Measurements from ENCODE around the gene VEGFA. TPM values are rescaled to one million over a fixed set of nuclear protein-coding genes. Genes with fewer than 3 reads are reported as not detected.

VEGFA gene
- polyA plus RNA-seq, 3 donors = 19.0 to 454 (median 32.0) TPM

DNA sequence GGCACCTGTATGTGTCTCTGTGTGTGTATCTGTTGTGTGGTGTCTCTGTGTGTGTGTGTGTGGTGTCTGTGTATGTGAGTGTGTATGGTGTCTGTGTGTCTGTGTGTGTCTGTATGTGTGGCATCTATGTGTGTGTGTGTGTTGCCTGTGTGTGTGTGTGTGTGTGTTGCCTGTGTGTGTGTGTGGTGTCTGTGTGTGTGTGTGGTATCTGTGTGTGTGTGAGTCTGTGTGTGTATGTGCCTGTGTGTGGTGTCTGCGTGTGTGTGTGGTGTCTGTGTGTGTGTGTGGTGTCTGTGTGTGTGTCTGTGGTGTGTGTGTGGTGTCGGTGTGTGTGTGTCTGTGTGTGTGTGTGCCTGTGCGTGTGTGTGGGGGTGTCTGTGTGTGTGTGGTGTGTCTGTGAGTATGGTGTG lies 31.7 kb upstream of the VEGFA start:
- TF ChIP-seq, protein P1, sequence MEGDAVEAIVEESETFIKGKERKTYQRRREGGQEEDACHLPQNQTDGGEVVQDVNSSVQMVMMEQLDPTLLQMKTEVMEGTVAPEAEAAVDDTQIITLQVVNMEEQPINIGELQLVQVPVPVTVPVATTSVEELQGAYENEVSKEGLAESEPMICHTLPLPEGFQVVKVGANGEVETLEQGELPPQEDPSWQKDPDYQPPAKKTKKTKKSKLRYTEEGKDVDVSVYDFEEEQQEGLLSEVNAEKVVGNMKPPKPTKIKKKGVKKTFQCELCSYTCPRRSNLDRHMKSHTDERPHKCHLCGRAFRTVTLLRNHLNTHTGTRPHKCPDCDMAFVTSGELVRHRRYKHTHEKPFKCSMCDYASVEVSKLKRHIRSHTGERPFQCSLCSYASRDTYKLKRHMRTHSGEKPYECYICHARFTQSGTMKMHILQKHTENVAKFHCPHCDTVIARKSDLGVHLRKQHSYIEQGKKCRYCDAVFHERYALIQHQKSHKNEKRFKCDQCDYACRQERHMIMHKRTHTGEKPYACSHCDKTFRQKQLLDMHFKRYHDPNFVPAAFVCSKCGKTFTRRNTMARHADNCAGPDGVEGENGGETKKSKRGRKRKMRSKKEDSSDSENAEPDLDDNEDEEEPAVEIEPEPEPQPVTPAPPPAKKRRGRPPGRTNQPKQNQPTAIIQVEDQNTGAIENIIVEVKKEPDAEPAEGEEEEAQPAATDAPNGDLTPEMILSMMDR (IDR thresholded peaks at IDR 0.05) = no peak
- no peak overlapping the region for H3K27ac ChIP-seq (ENCODE audit: low read depth in 1 of 2, low read length in 2 of 2)
- H3K27me3 Mint-ChIP-seq (ENCODE audit: low read depth in 3 of 3) = peaks cover 5 to 24% (median 12%) of the 10 kb centered on the region in 3 donors
- no peaks in the 10 kb centered on the region for H3K36me3 ChIP-seq (replicated peaks in 1 of 2; ENCODE audit: control insufficient read depth in 1 of 2, insufficient read depth in 2 of 2, low read length in 2 of 2)
- H3K4me1 Mint-ChIP-seq = peaks cover 22% of the 10 kb centered on the region
- no peak for DNase-seq
- H2AFZ ChIP-seq (ENCODE audit: insufficient read depth, low read depth, low read length, poor library complexity, severe bottlenecking) = no peak overlapping the region
- intact Hi-C loops (cut with micrococcal nuclease) = no loop called here
- H3K9me3 ChIP-seq (replicated peaks in 1 of 2; ENCODE audit: control insufficient read depth in 1 of 2, insufficient read depth in 1 of 2, low read length in 2 of 2) = no peaks in the 10 kb centered on the region
- H3K4me3 ChIP-seq (replicated peaks in 1 of 3; ENCODE audit: low read depth in 2 of 3, low read length in 3 of 3) = no peak overlapping the region
- no peaks in the 10 kb centered on the region for H4K20me1 ChIP-seq (ENCODE audit: insufficient read depth, low read length)
- H3K27ac Mint-ChIP-seq = peak overlapping the region in 1 of 7 donors; percentile 80
- H3K9ac ChIP-seq (ENCODE audit: insufficient read depth, low read length, poor library complexity, severe bottlenecking) = no peak overlapping the region
- peaks cover 0 to 2% (median 0%) of the 10 kb centered on the region in 7 donors for H3K9me3 Mint-ChIP-seq
- peaks cover 10 to 14% of the 10 kb centered on the region in 2 donors for H3K4me1 ChIP-seq (ENCODE audit: control insufficient read depth in 1 of 2, insufficient read depth in 2 of 2, low read length in 2 of 2)
- WGBS (ENCODE audit: insufficient coverage) = 63% methylated on average over 3 of the region's 3 CpGs
- peak overlapping the region in 1 of 2 donors; percentile 1 for H3K4me3 Mint-ChIP-seq
- H3K36me3 Mint-ChIP-seq = peaks cover 0 to 1% of the 10 kb centered on the region in 2 donors
- H3K27me3 ChIP-seq (ENCODE audit: control insufficient read depth in 2 of 2, insufficient read depth in 2 of 2, low read length in 2 of 2) = no peaks in the 10 kb centered on the region
- no peaks in the 10 kb centered on the region for H3K79me2 ChIP-seq (ENCODE audit: insufficient read depth, low read length)
- H3K4me2 ChIP-seq (replicated peaks; ENCODE audit: extremely low read depth, low read length, poor library complexity, severe bottlenecking) = no peak overlapping the region

DNA sequence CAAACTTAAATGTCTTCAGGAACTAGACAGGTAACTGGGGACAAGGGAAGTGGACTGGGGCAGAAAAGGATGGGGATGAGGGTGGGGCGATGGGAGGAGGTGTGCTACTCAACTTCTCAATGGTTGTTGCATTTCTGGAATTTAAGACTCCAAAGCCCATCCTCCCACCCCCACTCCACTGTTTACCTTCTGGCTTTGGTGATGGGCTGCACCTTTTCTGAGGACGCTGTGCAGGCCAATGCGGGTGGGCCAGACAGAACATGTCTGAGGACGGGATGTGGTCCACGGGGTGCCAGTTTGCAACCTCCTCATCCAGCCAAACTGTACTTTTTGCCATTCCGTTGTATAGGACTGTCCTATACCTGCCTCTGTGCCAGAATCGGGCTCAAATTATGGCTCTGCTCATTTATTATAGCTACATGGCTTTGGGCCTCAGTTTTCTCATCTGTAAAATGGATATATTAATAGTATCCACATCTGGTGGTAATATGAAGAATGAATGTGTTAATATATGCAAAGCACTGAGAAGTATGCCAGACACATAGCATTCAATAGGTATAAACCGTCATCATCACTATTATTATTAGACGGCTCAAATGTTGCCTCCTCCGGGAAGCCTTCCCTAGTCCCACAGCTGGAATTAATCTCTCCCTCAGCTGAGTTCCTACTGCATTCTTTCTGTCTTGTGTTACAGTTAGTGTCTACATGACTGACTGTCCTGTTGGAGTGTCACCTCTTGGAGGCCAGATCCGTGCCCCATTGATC lies 31.0 kb upstream of the VEGFA start:
- H3K4me1 Mint-ChIP-seq = peaks cover 14% of the 10 kb centered on the region
- peak overlapping the region in 1 of 7 donors; percentile 8 for H3K27ac Mint-ChIP-seq
- H3K79me2 ChIP-seq (ENCODE audit: insufficient read depth, low read length) = no peaks in the 10 kb centered on the region
- H3K4me2 ChIP-seq (replicated peaks; ENCODE audit: extremely low read depth, low read length, poor library complexity, severe bottlenecking) = no peak overlapping the region
- no peak overlapping the region for H3K27ac ChIP-seq (ENCODE audit: low read depth in 1 of 2, low read length in 2 of 2)
- 100% methylated on average over 4 of the region's 11 CpGs for WGBS (ENCODE audit: insufficient coverage)
- H3K36me3 ChIP-seq (replicated peaks in 1 of 2; ENCODE audit: control insufficient read depth in 1 of 2, insufficient read depth in 2 of 2, low read length in 2 of 2) = no peaks in the 10 kb centered on the region
- DNase-seq = no peak
- H3K4me3 ChIP-seq (replicated peaks in 1 of 3; ENCODE audit: low read depth in 2 of 3, low read length in 3 of 3) = no peak overlapping the region
- no peak overlapping the region for H3K4me3 Mint-ChIP-seq
- intact Hi-C loops (cut with micrococcal nuclease) = no loop called here
- TF ChIP-seq, protein P1 (IDR thresholded peaks at IDR 0.05) = no peak
- H2AFZ ChIP-seq (ENCODE audit: insufficient read depth, low read depth, low read length, poor library complexity, severe bottlenecking) = no peak overlapping the region
- peaks cover 0 to 2% (median 0%) of the 10 kb centered on the region in 7 donors for H3K9me3 Mint-ChIP-seq
- H3K4me1 ChIP-seq (ENCODE audit: control insufficient read depth in 1 of 2, insufficient read depth in 2 of 2, low read length in 2 of 2) = peaks cover 4 to 10% of the 10 kb centered on the region in 2 donors
- H3K9me3 ChIP-seq (replicated peaks in 1 of 2; ENCODE audit: control insufficient read depth in 1 of 2, insufficient read depth in 1 of 2, low read length in 2 of 2) = no peaks in the 10 kb centered on the region
- no peaks in the 10 kb centered on the region for H3K27me3 ChIP-seq (ENCODE audit: control insufficient read depth in 2 of 2, insufficient read depth in 2 of 2, low read length in 2 of 2)
- H3K27me3 Mint-ChIP-seq (ENCODE audit: low read depth in 3 of 3) = peaks cover 5 to 16% (median 12%) of the 10 kb centered on the region in 3 donors
- no peaks in the 10 kb centered on the region for H3K36me3 Mint-ChIP-seq
- H4K20me1 ChIP-seq (ENCODE audit: insufficient read depth, low read length) = no peaks in the 10 kb centered on the region
- H3K9ac ChIP-seq (ENCODE audit: insufficient read depth, low read length, poor library complexity, severe bottlenecking) = no peak overlapping the region

Measured in CD14-positive monocyte (primary cell).